ENCODE results near the gene BRD2.

BRD2 gene

GRCh38 chr6:32972353-32973143 lies 4.2 kb downstream of the BRD2 start:
- no peak for DNase-seq (ENCODE audit: low read depth)

- no peak for DNase-seq (ENCODE audit: low read depth)
Measured at GRCh38 chr6:32973144-32974015, 5.0 kb downstream of the BRD2 start.

GRCh38 chr6:32974016-32974333 lies 5.6 kb downstream of the BRD2 start:
- DNase-seq (ENCODE audit: low read depth) = peak; percentile 58

- DNase-seq (ENCODE audit: low read depth) = no peak
Measured at GRCh38 chr6:32974541-32975308, 6.3 kb downstream of the BRD2 start.

- no peak for DNase-seq (ENCODE audit: low read depth)
Measured at GRCh38 chr6:32975886-32976285, 7.5 kb downstream of the BRD2 start.

GRCh38 chr6:32976334-32977069 lies 8.1 kb downstream of the BRD2 start:
- no peak for DNase-seq (ENCODE audit: low read depth)

- DNase-seq (ENCODE audit: low read depth) = no peak
Measured at GRCh38 chr6:32977272-32977952, 9.0 kb downstream of the BRD2 start.

- DNase-seq (ENCODE audit: low read depth) = no peak
Measured at GRCh38 chr6:32977953-32978324, 9.5 kb downstream of the BRD2 start.

GRCh38 chr6:32979720-32980487 lies 11.5 kb downstream of the BRD2 start:
- DNase-seq (ENCODE audit: low read depth) = no peak

DNA sequence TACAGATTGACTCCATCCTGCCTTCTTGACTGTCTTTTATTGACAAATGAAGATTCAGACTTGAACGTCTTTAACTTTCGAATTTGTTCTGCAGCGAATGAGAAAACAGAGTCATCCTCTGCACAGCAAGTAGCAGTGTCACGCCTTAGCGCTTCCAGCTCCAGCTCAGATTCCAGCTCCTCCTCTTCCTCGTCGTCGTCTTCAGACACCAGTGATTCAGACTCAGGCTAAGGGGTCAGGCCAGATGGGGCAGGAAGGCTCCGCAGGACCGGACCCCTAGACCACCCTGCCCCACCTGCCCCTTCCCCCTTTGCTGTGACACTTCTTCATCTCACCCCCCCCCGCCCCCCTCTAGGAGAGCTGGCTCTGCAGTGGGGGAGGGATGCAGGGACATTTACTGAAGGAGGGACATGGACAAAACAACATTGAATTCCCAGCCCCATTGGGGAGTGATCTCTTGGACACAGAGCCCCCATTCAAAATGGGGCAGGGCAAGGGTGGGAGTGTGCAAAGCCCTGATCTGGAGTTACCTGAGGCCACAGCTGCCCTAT lies 12.2 kb downstream of the BRD2 start:
- DNase-seq (ENCODE audit: low read depth) = no peak

DNA sequence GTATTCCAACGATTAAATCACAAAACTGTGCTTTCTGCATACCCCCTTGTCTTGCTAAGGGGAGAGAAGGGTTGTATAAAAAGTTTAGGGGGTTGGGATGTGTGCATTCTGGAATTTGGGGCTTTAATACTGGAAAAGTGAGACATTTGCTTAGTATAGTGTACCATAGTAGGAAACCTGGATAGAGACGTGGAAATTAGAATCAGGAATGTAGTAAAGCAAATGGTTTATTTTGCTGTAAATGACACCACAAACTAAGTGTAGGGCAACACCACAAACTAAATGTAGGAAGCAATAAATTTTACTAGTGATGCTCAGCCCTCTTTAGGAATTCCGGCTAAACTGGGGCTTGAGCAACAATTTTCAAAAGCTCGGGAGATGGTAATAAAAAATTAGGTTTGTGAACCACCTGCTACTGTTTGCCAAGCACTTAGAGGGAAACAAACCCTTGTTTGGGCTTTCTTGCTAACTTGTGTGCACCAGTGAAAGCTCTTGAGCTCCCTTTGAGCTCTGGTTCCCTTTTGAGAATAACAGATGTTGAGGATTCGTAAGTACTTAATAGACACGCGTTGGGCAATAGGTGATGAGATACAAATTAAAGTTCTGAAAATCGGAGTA lies 13.8 kb downstream of the BRD2 start:
- DNase-seq (ENCODE audit: low read depth) = peak; percentile 36

DNA sequence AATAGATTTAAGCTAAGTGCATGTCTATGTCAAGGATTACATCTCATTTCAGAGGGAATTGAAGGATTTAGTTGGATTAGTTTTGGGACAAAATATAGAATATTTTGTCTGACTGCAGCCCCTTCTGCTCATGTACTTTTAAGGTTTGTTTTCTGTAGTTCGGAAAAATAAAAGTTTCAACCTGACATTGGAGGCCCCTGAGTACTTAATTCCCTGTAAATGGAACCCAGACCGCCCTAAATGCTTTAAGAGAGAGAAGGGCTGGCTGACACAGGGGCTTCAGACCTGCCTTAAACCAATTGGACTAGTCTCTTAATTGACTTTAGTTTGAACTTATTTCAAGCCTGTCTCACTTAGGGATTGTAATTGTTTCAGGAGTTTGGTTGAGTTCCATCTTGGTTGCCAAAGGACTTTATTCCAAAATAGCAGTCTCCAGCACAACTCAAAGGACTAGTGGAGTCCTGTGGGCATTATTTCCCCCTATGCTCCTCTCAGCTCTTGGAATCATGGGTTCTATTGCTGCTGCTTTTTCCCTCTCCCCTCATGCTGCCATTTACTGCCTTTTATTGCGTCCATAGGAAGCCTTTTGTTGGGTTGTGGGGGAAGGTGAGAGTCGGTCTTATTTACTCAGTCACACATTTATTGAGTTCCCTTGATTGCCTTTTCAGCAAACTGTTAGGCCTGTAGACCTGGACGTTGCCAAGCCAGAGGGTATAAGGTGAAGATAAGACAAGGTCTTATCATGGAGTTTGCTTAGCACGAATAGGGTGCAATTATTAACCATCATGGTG lies 14.5 kb downstream of the BRD2 start:
- no peak for DNase-seq (ENCODE audit: low read depth)

- DNase-seq (ENCODE audit: low read depth) = no peak
Measured at GRCh38 chr6:32983493-32983848, 15.1 kb downstream of the BRD2 start.

GRCh38 chr6:32983964-32984621 lies 15.7 kb downstream of the BRD2 start:
- no peak for DNase-seq (ENCODE audit: low read depth)

DNA sequence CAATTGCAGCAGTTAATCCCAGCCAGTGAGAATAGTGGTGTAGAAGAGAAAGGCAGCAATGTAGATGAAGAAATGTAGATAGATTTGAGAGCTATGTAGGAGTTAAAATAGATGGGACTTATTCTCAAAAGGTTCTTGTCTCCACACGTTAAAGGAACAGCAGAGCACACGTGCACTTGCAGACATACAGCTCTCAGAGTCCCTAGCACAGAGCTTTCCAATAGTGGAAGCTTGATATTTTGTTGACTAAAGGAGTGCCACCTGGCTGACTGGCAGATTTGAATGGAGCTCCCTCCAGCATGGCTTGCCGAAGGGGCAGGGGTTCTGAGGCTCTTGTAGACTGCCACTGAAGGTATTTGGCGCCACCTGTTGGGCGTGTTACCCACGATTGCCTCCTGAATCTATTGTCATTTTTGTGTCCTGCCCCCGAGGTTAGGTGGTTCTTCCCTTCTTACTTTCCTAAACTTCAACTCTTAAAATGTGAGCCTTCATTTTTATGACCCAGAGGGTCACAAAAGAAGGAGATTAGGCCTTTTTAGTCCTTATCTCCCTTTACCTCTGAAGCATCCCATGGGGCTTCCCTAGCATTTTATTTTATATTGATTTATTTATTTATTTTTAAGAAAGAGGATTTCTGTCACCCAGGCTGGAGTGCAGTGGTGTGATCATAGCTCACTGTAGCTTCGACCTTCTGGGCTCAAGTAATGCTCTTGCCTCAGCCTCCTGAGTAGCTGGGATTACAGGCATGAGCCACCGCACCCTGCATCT lies 16.4 kb downstream of the BRD2 start:
- DNase-seq (ENCODE audit: low read depth) = peak; percentile 70

DNA sequence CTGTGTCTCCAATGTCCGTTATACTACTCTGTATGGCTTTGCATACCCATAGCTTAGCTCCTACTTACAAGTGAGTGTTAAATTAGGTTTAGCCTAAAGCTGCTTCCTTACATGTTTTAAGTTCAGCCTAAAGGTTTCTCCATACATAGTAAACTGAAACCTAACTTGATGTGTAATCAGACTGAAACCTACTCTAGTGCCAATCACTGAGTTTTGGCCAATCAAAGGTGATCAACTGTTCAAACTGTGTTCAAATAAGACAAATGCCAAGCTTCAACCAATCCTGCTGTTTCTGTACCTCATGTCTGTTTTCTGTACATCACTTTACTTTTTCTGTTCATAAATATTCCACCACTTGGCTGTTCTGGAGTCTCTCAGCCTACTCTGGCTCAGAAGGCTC lies 21.0 kb downstream of the BRD2 start:
- DNase-seq (ENCODE audit: low read depth) = no peak

DNA sequence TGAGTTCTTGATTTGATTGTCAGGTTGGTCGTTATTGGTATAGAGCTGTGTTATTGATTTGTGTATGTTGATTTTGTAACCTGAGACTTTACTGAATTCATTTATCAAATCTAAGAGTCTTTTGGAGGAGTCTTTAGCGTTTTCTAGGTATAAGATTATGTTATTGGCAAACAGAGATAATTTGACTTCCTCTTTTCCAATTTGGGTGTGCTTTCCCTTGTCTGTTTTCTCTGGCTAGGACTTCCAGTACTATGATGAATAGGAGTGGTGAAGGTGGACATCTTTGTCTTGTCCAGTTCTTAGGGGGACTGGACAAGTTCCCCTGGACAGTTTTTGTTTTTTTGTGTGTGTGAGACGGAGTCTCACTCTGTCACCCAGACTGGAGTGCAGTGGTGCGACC lies 23.6 kb downstream of the BRD2 start:
- DNase-seq (ENCODE audit: low read depth) = no peak
